HG02885 (cell line): ENCODE results near the gene ANGPTL2.

ENCODE experiments used
- ATAC-seq: cut with Tn5 transposase; IDR thresholded peaks from one replicate; pipeline ENCODE4 v1.9.1; 2021; ENCODE audit warnings: mild to moderate bottlenecking; ENCODE audit not compliant: unreplicated experiment, poor library complexity

ANGPTL2 gene

DNA sequence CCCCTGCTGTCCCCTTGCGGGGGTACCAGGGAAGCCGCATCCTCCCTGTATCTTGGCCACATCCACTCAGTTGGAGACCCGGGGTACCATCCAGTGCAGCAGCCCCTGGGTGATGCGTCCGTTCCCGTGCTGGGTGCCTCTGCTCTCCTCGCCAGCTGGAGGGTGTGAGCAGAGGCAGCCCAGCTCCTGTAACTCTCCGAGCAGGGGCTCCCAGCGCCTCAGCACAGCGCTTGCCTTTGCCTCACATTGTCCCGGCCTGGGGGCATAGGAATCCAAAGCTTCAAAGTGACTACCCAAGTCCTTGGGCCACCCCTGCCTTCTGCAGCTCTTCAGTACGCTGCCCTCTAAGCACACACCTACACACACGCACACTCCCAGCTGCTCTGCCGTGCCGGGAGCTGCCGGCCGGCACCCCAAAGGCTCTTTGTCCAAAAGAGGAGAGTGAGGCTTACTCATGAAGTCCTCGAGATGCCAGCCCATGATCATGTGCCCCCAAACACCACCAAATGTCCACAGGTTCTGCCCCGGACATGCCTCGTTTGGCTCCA lies 733 bp downstream of the ANGPTL2 start:
- no peak for ATAC-seq

DNA sequence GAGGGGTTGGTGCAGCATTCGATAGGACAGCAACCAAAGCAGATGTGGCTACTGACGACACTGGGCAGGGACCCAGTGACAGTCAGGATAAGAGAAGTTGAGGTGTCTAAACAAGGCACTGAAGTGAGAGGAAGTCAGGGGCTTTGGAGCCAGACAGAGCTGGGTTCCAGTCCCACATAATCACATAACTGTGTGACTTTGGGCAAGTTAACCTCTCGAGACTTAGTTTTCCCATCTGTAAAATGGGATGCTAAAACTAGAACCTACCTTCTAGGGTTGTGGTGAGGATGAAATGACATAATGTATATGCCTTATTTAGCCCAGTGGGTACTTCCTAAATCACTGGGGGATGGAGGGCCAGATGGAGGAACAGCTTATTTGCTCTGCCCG lies 3.1 kb downstream of the ANGPTL2 start:
- no peak for ATAC-seq

DNA sequence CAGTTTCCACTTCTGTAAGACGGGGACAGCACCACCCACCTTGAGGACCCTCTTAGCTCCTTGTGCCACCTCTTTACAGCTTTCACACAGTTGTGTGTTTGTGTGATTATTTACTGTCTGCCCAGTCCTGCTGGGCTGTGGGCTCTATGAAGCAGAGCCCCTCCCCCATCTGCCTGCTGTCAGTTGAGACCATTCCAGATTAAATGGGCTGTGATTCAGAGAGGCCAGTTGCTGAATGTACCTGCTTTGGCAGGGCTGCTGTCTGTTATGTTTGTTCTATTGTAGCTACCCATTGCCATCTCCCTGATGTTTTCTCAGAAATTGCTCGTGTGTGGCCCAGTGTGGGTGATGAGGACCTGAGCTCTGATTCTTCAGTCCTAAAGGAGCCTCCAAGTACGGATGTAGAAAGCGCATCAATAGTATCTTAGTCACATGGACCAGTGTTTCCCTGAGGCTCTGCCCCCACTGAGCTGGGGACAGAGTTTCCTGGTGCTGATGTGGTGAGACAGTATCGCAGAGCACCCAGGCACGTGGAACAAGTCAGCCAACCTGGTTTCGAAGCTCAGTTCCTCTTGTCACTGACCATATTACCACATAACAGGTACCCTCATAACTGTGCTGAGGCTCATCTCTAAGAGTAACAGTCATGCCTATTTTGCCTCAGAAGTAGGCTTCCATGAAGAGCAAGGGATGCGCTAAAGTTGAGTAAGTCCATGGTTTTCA lies 3.7 kb downstream of the ANGPTL2 start:
- no peak for ATAC-seq

DNA sequence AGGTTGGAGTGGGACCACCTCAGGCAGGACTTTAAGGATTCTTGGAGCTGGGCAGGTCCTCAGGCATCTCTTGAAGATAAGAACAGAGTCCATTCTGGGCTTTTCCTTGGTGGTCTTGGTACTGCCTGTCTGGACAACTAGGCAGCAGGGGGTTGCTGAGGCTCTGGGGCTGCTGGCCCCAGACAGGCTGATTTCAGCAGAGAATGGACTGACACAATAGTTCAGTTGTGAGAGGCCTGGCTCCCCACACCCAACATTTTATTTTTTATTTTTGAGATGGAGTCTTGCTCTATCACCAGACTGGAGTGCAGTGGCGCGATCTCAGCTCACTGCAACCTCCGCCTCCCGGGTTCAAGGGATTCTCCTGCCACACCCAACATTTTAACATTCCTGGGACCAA lies 4.6 kb downstream of the ANGPTL2 start:
- ATAC-seq = no peak

DNA sequence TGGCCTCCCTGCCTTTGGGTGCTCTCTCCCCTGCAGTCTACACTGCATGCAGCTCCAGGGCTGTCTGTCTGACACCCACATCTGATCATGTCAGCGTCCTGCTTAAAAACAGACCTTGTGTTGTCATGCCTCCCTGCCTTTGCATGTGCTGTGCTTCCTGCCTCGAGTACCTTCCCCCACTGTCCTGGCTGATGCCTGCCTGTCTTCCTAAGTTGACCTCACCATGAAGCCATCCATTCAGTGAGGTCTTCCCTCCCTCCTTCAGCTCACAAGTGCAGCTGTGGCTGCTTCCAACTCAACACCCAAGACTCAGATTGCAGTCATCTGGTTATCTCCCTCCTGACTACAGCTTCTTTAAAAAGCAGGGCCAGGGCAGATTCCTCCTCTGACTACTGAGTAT lies 5.5 kb downstream of the ANGPTL2 start:
- ATAC-seq = no peak

DNA sequence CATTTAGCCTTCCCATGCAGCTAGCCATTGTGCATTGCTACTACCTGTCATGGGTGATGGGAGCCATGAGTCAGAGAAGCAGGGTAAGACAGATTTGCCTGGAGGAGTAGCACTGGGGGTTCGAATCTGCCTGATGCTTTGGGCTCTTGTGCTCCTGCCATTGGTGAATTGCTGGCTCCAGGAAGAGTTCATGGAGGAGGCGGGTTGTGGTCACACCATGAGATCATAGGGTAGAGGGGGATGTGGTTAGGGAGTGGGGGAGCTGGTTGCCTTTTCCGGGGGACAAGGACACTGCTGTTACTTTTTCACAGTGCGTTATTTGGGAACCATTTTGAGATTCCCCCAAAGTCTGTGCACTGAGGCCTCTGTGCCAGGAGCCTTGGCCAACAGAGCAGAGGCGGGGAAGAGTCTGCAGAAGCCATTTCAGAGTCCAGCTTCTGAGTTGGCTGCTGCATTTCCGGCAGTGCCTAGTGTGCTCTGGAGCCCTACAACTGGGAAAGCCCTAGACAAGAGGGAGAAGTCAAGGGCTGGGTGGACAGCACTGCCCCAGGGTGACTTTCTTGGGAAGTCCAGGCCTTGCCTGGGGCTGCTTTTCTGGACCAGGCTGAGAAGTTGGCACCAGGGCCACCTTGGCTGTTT lies 6.2 kb downstream of the ANGPTL2 start:
- ATAC-seq = no peak

DNA sequence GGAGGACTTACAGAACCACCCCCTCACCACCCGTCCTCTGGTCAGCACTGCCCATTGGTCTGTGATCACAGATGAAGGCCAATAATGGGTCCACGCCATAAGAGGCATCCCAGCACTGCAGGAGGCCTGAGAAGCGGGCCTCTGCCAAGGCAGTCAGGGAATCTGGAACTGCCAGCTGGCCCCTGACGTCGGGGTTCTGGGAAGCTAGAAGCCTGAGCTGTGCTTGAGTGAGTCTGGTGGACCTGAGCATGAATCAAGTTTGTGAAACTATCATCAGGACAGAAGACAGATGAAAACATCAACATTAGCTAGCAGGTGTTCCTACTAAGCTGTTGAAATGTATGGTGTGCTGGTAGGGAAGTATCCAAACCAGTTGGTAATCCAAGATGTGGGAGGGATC lies 7.8 kb downstream of the ANGPTL2 start:
- no peak for ATAC-seq

DNA sequence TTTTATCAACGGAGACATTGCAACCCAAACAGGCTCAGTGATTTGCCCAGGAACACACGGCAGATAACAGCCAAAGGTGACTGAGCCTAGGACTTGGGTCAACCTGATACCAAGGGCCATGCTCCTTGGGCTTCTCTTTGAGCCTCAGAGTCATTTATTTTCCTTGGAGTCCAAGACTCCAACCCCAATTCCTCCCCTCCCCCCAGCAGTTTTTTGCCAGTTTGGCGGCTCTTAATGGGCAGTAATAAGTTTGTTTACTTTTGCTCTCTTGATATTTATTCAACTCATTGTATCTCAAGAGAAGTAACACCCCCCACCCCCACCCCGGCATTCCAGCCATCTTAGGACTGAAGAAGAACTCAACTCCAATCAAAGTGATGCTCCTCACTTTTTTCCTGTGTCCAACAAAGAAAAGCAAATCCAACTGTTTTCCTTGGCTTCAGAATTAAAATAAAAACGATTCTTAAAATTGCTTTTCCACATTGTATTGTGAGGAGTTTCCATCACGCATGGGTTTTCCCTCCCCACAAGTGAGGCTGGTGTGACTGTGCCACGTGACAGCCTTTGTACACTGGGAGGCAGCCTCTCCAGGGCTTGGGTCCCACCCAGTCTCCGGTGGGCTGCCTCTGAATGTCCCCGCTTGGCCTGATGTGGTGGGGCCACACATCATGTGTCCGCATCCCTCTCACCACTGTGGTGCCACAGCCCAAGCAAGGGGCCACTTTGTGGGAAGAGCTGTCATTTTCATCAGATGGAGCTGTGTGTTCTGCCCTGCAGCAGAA lies 9.1 kb downstream of the ANGPTL2 start:
- no peak for ATAC-seq

DNA sequence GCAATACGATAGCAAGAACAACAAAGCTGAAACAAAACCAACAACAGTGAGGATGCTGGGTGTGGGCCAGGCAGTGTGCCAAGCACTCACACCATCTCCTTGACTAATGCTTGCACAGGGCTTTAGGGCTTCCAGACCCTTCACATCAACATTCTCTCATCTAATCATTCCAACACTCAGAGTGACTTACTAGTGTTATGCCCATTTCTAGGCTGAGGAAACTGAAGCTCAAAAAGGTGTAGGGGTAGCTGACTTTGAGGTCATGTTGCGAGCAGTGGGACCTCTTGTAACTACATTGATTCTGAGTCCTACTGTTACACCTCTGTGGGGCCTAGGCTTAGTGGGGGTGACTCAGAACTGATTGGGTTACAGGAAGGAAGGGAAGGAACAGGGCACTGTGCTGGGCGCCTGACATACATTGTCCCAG lies 9.7 kb downstream of the ANGPTL2 start:
- ATAC-seq = no peak

DNA sequence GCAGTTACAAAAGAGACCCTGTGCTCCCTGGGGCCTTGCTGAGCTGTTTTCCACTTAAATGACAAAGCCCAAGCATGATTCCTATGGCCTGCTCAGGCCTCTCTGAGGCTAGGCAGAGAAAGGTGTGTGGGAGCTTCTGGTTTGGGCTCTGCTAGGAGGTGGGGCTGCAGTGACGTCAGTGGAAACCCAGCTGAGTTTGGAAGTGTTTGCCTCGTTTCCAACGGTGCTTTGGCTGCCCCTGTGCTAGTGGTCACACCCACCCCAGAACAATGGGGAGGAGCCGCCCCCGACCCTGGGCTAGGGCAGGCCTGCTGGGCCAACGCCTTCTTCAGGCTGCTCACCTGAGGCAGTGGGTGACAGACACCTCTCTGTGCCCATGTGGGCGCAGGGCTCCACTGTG lies 10.4 kb downstream of the ANGPTL2 start:
- ATAC-seq = no peak

DNA sequence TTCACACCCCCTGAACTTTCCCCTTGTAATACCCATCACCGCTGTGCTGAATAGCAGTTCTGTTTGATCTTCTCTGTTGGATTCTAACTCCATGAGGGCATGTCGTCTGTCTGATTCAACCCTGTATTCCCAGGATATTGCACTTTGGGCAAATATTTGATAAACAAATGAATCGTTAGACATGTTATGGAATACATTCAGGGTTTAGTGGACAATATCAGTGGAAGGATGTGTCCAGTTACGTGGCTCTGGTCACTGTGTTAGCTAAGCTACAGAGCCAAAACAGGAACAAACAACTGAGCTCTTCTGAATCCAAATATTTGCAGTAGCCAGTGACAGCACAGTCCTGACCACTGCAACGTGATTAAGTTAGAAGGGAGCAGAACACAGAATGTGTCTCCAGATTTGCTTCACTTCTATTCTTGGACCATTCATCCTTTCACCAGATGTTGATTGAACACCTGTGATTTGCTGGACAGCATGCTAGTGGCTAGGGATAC lies 13.2 kb downstream of the ANGPTL2 start:
- ATAC-seq = no peak

DNA sequence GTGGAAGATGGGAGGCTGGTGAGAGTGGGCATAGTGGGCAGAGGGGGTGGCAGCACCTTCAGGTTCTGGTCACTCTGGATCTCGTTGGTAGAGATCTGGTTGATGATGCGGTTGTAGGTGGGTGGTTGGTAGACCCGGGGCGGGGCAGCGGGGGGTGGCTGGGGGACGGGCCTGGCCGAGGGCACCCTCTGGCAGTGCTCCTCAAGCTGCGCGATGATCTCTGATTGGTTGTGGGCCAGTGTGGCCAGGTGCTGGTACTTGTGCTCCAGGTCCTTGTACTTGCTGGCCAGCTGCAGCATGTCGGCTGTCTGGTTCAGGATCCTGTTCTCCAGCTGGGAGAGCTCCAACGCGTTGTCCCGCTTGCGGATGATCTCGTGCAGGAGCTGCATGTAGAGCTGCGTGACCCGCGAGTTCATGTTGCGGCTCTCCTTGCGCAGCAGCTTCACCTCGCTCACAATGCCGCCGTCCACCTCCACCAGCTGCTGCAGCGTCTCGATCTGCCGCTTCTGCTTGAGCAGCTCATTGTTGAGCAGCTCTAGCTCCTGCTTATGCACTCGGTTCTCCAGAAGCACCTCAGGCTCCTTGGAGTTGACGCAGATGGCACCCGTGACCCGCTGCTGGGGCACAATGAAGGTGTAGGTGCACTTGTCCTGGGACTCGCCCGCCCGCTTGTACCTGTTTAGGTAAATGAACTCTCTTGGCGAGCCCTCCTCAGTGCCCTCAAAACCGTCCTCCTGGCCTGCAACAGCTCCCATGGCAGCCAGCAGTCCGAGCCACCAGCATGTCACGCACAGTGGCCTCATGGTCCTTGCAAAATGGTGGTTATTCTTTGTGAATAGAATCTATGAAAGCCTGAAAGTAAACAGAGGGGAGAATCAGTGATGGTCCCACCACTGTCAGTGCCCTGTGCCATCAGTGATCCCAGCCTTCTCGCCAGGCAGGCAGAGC lies 14.2 kb downstream of the ANGPTL2 start:
- ATAC-seq = no peak

DNA sequence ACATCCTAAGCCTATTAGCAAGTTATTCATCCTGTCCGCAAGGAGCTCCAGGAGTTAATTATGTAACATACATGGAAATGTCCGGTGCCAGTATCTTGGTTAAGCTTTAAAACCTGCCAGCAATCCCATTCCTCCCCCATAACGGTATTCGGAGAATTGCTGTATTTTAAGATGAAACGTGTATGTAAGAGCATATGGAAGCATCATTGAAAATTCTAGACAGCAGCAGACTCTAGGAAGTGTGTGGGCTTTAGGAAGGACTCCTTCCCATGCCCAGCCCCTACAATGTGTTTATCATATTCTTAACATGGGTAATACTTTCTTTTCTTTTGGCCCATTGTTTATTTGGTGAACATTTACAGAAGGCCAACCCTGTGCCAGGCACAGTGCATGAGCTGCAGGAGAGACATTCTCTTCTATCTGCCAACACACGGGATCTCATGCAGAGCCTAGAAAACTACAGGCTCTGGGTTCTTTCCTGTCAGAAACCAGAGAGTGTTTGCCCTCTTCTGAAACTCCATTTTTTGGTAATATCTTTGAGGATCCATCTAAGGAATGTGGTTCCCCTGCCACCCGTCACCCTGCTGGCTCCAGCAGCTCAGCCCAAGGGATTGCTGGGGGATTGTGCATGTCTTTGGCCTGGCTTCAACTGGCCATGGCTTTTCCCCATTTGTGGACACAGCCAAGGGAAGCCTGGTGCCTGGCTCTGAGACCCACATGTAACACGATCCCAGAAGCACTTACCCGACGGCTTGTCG lies 15.1 kb downstream of the ANGPTL2 start:
- ATAC-seq = no peak

DNA sequence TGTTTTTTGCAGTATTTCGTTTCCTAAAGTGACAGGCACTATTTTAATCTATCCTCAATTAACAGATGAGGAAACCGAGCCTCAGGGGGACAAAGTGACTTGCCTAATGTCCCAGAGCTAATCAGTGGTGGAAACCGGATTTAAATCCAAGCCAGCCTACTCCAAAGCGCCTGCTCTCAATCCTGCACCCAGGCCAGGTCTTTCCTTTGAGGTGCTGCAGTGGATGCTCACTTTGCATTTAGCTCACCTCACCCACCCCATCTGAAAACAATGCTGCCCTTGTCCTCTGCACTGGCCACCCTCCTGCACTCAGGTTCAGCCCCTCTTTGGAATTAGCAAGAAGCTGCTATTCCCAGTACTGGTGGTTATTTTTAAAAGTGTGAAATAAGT lies 16.0 kb downstream of the ANGPTL2 start:
- no peak for ATAC-seq

DNA sequence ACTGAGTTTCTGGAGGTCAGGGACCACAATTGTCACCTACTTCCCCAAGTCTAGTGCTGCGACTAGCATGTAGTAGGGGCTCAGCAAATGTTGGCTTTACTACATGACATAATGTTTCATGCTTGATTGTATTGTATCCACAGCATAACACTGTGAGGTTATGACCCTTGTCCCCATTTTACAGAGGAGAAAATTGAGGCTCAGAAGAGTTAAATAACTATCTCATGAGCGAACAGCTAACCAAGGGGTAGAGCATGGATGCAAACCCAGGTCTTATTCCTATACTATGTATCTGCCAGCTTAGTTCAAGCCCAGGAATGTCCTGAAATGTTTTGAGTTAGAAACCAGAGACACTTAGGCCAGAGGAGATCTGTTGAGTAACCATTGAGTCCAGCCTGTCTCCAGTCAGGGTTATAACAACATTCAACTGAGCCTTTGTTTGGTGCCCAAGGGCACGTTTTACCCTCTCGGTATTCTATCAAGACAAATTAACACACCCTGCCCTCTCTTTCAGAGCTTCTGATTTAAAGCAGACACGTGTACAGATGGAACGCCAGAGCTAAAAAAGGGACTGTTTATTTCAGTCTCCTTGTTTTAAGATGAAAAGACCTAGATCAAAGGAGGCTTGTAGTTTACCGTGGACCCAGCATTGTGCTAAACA lies 16.5 kb downstream of the ANGPTL2 start:
- no peak for ATAC-seq

DNA sequence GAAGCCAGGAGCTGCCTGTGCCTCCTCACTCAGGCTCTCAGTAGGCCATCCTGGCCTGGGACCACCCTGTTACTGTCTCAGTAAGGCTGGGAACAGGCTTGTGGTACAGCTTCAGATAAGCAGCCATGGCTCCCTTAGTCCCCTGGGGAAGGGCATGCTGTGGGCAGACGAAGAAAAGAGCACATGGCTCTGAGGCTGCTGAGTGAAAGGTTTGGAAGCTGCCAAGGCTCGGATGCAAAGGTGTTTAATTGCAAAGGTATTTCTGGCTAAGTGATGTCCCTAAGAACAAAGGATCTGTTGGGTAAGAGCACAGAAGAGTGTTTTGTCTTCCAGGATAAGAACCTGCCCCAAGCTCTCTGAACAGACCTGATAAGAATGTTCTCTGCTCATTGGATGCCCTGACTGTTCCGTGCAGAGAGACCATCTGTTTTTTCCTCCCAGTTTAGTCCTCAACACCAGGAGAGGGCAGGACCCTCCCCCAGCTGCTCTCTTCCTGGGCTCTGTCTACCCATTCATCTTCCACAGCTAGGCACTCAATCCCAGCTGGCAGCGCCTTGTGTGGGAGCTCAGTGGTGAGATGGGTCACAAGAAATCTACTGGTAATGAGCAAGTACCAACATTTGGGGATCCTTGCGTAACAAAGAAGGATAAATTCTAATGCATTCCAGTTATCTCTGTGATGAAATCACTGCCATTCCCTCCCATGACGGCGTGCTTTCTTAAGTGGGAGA lies 17.7 kb downstream of the ANGPTL2 start:
- no peak for ATAC-seq

DNA sequence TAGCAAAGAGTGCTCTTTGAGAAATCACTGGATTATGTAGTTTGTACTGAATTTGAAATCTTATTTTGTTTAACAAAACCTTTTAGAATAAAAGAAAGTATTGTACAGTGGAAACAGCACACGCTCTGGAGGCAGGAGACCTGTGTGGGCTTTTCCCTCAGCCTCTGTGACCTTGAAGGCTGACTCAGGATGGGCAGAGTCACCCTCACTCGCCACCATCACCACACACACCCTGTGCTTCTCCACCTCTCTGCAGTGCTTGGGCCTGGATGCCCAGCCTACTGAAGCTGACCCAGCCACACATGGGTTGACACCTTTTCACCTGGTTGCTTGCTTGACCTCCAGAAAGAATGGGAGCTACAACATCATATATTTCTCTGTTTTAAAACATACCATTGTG lies 19.6 kb downstream of the ANGPTL2 start:
- no peak for ATAC-seq

DNA sequence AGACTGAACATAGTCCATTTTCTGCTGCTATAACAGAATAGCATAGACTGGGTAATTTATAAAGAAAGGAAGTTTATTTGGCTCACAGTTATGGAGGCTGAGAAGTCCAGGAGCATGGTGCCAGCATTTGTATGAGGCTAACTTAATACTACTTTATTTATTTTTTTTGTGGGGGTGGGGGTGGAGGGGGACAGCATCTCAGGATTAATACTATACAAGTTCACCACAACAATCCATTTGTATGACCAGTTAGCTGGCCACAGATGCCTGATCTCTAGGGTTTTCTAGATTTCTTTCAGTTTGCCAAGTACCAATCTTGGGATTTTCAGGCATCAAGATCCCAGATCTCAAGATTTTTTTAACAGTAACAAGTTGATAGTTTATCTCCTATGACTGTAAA lies 20.3 kb downstream of the ANGPTL2 start:
- ATAC-seq = no peak
